IPS-18c (cell line): Measurements from ENCODE around the gene SARNP.
"Not testable (repeated sequence)": the region's sequence is repeated elsewhere in the genome, so short reads cannot be mapped to it uniquely, and the experiment has no call there.

Experiments
- H3K4me3 ChIP-seq: 2 replicates; pipeline ENCODE4 v1.7.0; 2013; ENCODE audit warnings: low read depth, mild to moderate bottlenecking, low read length, moderate library complexity; ENCODE audit not compliant: insufficient read depth
- H3K9me3 ChIP-seq: one replicate; pipeline ENCODE4 v1.6.1; 2013; ENCODE audit warnings: mild to moderate bottlenecking, low read length, moderate library complexity; ENCODE audit not compliant: control insufficient read depth, insufficient read depth

Gene SARNP

GRCh38 chr12:55843431-55843830 is 25.9 kb upstream of the SARNP start:
- Histone ChIP-seq H3K9me3 (no peaks in the 10 kb centered on the region), H3K4me3 (no peak overlapping the region)

- H3K4me3 ChIP-seq = 0 out of 2 replicates have a peak within 1 kb of the TSS, but pooled peaks have one; percentile 21
- no peaks in the 10 kb centered on the region for H3K9me3 ChIP-seq
These were observed 25.3 kb upstream of the SARNP start, which contains the start of gene MMP19 for GRCh38 chr12:55842681-55843429. Gene MMP19, minus strand, starts transcription at chr12:55842936. Its CDS starts 106 bp downstream, at chr12:55842830.

- no peak overlapping the region for H3K4me3 ChIP-seq
- no peaks in the 10 kb centered on the region for H3K9me3 ChIP-seq
These were observed 23.2 kb upstream of the SARNP start for GRCh38 chr12:55840581-55841351.

- no peaks in the 10 kb centered on the region for H3K9me3 ChIP-seq
- H3K4me3 ChIP-seq = no peak overlapping the region
These were observed 22.0 kb upstream of the SARNP start for GRCh38 chr12:55839345-55840140.

GRCh38 chr12:55838361-55838760 is 20.8 kb upstream of the SARNP start:
- no peaks in the 10 kb centered on the region for H3K9me3 ChIP-seq
- H3K4me3 ChIP-seq = no peak overlapping the region

GRCh38 chr12:55834400-55834799 is 16.9 kb upstream of the SARNP start:
- H3K9me3 ChIP-seq, H3K4me3 ChIP-seq: not testable (repeated sequence)

GRCh38 chr12:55833056-55833455 is 15.5 kb upstream of the SARNP start:
- Histone ChIP-seq H3K9me3 (no peaks in the 10 kb centered on the region), H3K4me3 (no peak overlapping the region; the same call in 1 of the 2 replicates)

- peak overlapping the region; percentile 98; the same call in 1 of the 2 replicates for H3K4me3 ChIP-seq
These were observed 13.9 kb upstream of the SARNP start for GRCh38 chr12:55831447-55831815.

GRCh38 chr12:55830601-55831446 is 13.3 kb upstream of the SARNP start:
- peak overlapping the region; percentile 98 for H3K4me3 ChIP-seq
- no peaks in the 10 kb centered on the region for H3K9me3 ChIP-seq

More at GRCh38 chr12:55831447-55831815, 13.9 kb upstream of the SARNP start:
- no peaks in the 10 kb centered on the region for H3K9me3 ChIP-seq

GRCh38 chr12:55829967-55830600 is 12.6 kb upstream of the SARNP start:
- H3K9me3 ChIP-seq = no peaks in the 10 kb centered on the region
- H3K4me3 ChIP-seq = peak overlapping the region; percentile 98

GRCh38 chr12:55828357-55828756 is 10.8 kb upstream of the SARNP start:
- Histone ChIP-seq H3K9me3 (no peaks in the 10 kb centered on the region), H3K4me3 (peak overlapping the region; percentile 62)

- Histone ChIP-seq H3K9me3 (no peaks in the 10 kb centered on the region), H3K4me3 (no peak overlapping the region)
These were observed 10.3 kb upstream of the SARNP start for GRCh38 chr12:55827806-55828205.

GRCh38 chr12:55824726-55825125 is 7.2 kb upstream of the SARNP start:
- no peak overlapping the region for H3K4me3 ChIP-seq

GRCh38 chr12:55823419-55823818 is 5.9 kb upstream of the SARNP start:
- Histone ChIP-seq H3K9me3 (no peaks in the 10 kb centered on the region), H3K4me3 (no peak overlapping the region)

More at GRCh38 chr12:55824726-55825125, 7.2 kb upstream of the SARNP start:
- no peaks in the 10 kb centered on the region for H3K9me3 ChIP-seq

- Histone ChIP-seq H3K9me3 (no peaks in the 10 kb centered on the region), H3K4me3 (no peak overlapping the region)
These were observed 4.7 kb upstream of the SARNP start for GRCh38 chr12:55822228-55822627.

GRCh38 chr12:55820679-55821078 is 3.2 kb upstream of the SARNP start:
- H3K9me3 ChIP-seq = no peaks in the 10 kb centered on the region
- H3K4me3 ChIP-seq = no peak overlapping the region
